GM12878 (cell line): ENCODE results near the gene SLC45A2. TPM values are rescaled to one million over a fixed set of nuclear protein-coding genes. Genes with fewer than 3 reads are reported as not detected.

Experiments used
- ATAC-seq: fragments of 200-7000 bp; cut with Tn5 transposase; 3 replicates; pipeline ENCODE4 v1.9.1; 2020; ENCODE audit warnings: mild to moderate bottlenecking, moderate library complexity
- BruUV-seq: library from RNA; stranded (reverse); fragments of 400-500 nt; replicated peaks from 2 replicates; lab custom pipeline; 2021; lab: Mats Ljungman, UMichigan
- CTCF ChIA-PET: fragments of 300-600 bp; sonication (Branson Sonifier 250); formaldehyde crosslinking; extraction: SDS; loops from one replicate; lab custom pipeline; 2021; ENCODE audit warnings: inconsistent platforms; lab: Yijun Ruan, JAX
- POLR2A ChIA-PET: fragments of 350-600 bp; formaldehyde crosslinking; extraction: SDS; loops from one replicate; lab custom pipeline; 2021; ENCODE audit warnings: inconsistent platforms; lab: Charles Lee
- RAD21 ChIA-PET: fragments of 300-600 bp; sonication (Branson Sonifier 250); formaldehyde crosslinking; loops from one replicate; lab custom pipeline; 2023; ENCODE audit warnings: antibody characterized with exemption; ENCODE audit not compliant: unreplicated experiment; lab: Charles Lee
- SMC1A ChIA-PET: fragments of 300-600 bp; sonication (Branson Sonifier 250); formaldehyde crosslinking; loops from one replicate; lab custom pipeline; 2023; ENCODE audit not compliant: unreplicated experiment, uncharacterized antibody; lab: Charles Lee
- DNase-seq: peaks from one replicate; pipeline ENCODE4 v3.0.0-alpha.2; 2011; ENCODE audit warnings: low read depth, low spot score
- FAIRE-seq: peaks from 3 replicates; lab custom pipeline; 2011; peaks lifted over from hg19 to GRCh38; lab: Jason Lieb, UNC
- H2AFZ ChIP-seq: 2 replicates; pipeline ENCODE4 v1.6.0; 2011; ENCODE audit warnings: low read depth, low read length, control low read depth; ENCODE audit not compliant: control insufficient read depth
- H3K27ac ChIP-seq: 2 replicates; pipeline ENCODE4 v1.5.1; 2011; ENCODE audit warnings: control low read depth; ENCODE audit not compliant: control insufficient read depth, insufficient read depth
- H3K27me3 ChIP-seq, 2 experiments: replicated peaks in 1 of 2; 2 replicates each; pipeline versions ENCODE4 v1.6.0 to v1.6.1; 2011; ENCODE audit warnings: low read length in 1 of 2; ENCODE audit not compliant: control insufficient read depth in 2 of 2, insufficient read depth in 2 of 2
- H3K36me3 ChIP-seq, 2 experiments: 2 replicates each; pipeline ENCODE4 v1.5.1; 2011; ENCODE audit warnings: low read length in 1 of 2; ENCODE audit not compliant: control insufficient read depth in 2 of 2, insufficient read depth in 2 of 2
- H3K4me1 ChIP-seq: 2 replicates; pipeline ENCODE4 v1.6.1; 2011; ENCODE audit warnings: mild to moderate bottlenecking, low read length, moderate library complexity, mixed read lengths; ENCODE audit not compliant: control insufficient read depth, insufficient read depth
- H3K4me2 ChIP-seq: 2 replicates; pipeline ENCODE4 v1.6.0; 2011; ENCODE audit warnings: control low read depth; ENCODE audit not compliant: control insufficient read depth, insufficient read depth
- H3K4me3 ChIP-seq: fragments of 200-600 bp; sonication (generic); 2 replicates; pipeline ENCODE4 v1.5.1; 2016
- H3K79me2 ChIP-seq: 2 replicates; pipeline ENCODE4 v1.6.0; 2011; ENCODE audit warnings: low read length; ENCODE audit not compliant: control insufficient read depth, insufficient read depth
- H3K9ac ChIP-seq: 2 replicates; pipeline ENCODE4 v1.8.0; 2011; ENCODE audit warnings: low read length, control low read depth, mixed read lengths; ENCODE audit not compliant: control insufficient read depth, insufficient read depth
- H3K9me3 ChIP-seq: replicated peaks from 3 replicates; pipeline ENCODE4 v1.5.1; 2011; ENCODE audit warnings: mild to moderate bottlenecking, low read length; ENCODE audit not compliant: control insufficient read depth, insufficient read depth
- H4K20me1 ChIP-seq: 2 replicates; pipeline ENCODE4 v1.6.0; 2011; ENCODE audit not compliant: control insufficient read depth, insufficient read depth
- ATF3 ChIP-seq: IDR thresholded peaks from 2 replicates; pipeline ENCODE4 v1.6.1; 2011; ENCODE audit warnings: low read depth, mild to moderate bottlenecking, low read length, moderate library complexity, borderline replicate concordance; ENCODE audit errors: extremely low read depth
- EP300 ChIP-seq, 2 experiments: fragments of 150-350 bp in 1 of 2; IDR thresholded peaks; 2 replicates each; pipeline ENCODE4 v1.6.1; 2011 to 2012; ENCODE audit warnings: low read depth in 2 of 2, low read length in 2 of 2, borderline replicate concordance in 1 of 2, improper control_type of control experiment in 1 of 2, inconsistent platforms in 1 of 2; ENCODE audit not compliant: control insufficient read depth in 1 of 2
- HDAC2 ChIP-seq: fragments of 200-600 bp; sonication (generic); IDR thresholded peaks from 2 replicates; pipeline ENCODE4 v1.6.1; 2017
- HDAC6 ChIP-seq: fragments of 200-600 bp; sonication (generic); IDR thresholded peaks from one replicate; pipeline ENCODE4 v1.8.0; 2017; ENCODE audit warnings: antibody characterized with exemption; ENCODE audit not compliant: unreplicated experiment
- IKZF2 ChIP-seq, 2 experiments: fragments of 450-650 bp; IDR thresholded peaks; 2 replicates each; pipeline ENCODE4 v1.6.1; 2017; ENCODE audit warnings: mild to moderate bottlenecking in 2 of 2, moderate library complexity in 2 of 2
- MEF2A ChIP-seq: IDR thresholded peaks from 2 replicates; pipeline ENCODE4 v1.6.1; 2011; ENCODE audit warnings: low read depth, mild to moderate bottlenecking, low read length, moderate library complexity; ENCODE audit not compliant: insufficient read depth
- MTA2 ChIP-seq: fragments of 450-650 bp; IDR thresholded peaks from 2 replicates; pipeline ENCODE4 v1.6.1; 2016; ENCODE audit warnings: low read depth, mild to moderate bottlenecking, moderate library complexity
- MYB ChIP-seq: fragments of 150-350 bp; IDR thresholded peaks from 2 replicates; pipeline ENCODE4 v1.6.1; 2014; ENCODE audit warnings: mild to moderate bottlenecking, low read depth, low read length, borderline replicate concordance
- NR2F1 ChIP-seq: fragments of 450-650 bp; conservative IDR thresholded peaks from 2 replicates; pipeline ENCODE4 v1.6.1; 2017; ENCODE audit warnings: mild to moderate bottlenecking
- RELA ChIP-seq: fragments of 450-650 bp; IDR thresholded peaks from 2 replicates; pipeline ENCODE4 v1.8.0; 2014; ENCODE audit warnings: borderline replicate concordance; ENCODE audit not compliant: partially characterized antibody
- SIN3A ChIP-seq: IDR thresholded peaks from 2 replicates; pipeline ENCODE4 v1.6.1; 2012; ENCODE audit warnings: low read depth, low read length, improper control_type of control experiment
- TARDBP ChIP-seq: IDR thresholded peaks from 2 replicates; pipeline ENCODE4 v1.6.1; 2016; ENCODE audit warnings: borderline replicate concordance
- YBX1 ChIP-seq: fragments of 450-650 bp; IDR thresholded peaks from 2 replicates; pipeline ENCODE4 v1.6.1; 2016; ENCODE audit warnings: antibody characterized with exemption
- ZBED1 ChIP-seq: IDR thresholded peaks from 2 replicates; pipeline ENCODE4 v1.6.1; 2016; ENCODE audit warnings: borderline replicate concordance
- ZBTB40 ChIP-seq: fragments of 450-650 bp; IDR thresholded peaks from 2 replicates; pipeline ENCODE4 v1.6.1; 2016; ENCODE audit warnings: mild to moderate bottlenecking, moderate library complexity, borderline replicate concordance
- ZNF207 ChIP-seq: fragments of 450-650 bp; IDR thresholded peaks from 2 replicates; pipeline ENCODE4 v1.6.1; 2014; ENCODE audit warnings: antibody characterized with exemption, mild to moderate bottlenecking, borderline replicate concordance
- ZNF24 ChIP-seq: fragments of 450-650 bp; IDR thresholded peaks from 2 replicates; pipeline ENCODE4 v1.6.1; 2017; ENCODE audit warnings: antibody characterized with exemption, mild to moderate bottlenecking
- ZSCAN29 ChIP-seq: fragments of 450-650 bp; IDR thresholded peaks from 2 replicates; pipeline ENCODE4 v1.6.1; 2017; ENCODE audit warnings: mild to moderate bottlenecking, moderate library complexity
- whole genome bisulfite sequencing: methylation state at CpG from one replicate; pipeline ENCODE4 v1.1.6; 2016; ENCODE audit warnings: low lambda C conversion rate; ENCODE audit not compliant: insufficient replicate concordance, insufficient coverage; ENCODE audit errors: missing lambda C conversion rate; 5-methylcytosine and 5-hydroxymethylcytosine counted together
- in situ Hi-C: fragments of 300-500 bp; cut with MboI; formaldehyde crosslinking; loops from 9 replicates; pipeline ENCODE4 v1.14.3; 2018; ENCODE audit warnings: mixed read lengths
- intact Hi-C: fragments of 100-400 bp; cut with micrococcal nuclease; formaldehyde crosslinking; loops from one replicate; pipeline ENCODE4 v1.14.2; 2022; ENCODE audit not compliant: unreplicated experiment
- polyA plus RNA-seq, 11 experiments: library from polyadenylated mRNA; depleted of rRNA in 4 of 11; unstranded in 6 of 11; stranded (reverse) in 5 of 11; fragments of >200 nt; fragmentation: Nextera tagmentation in 4 of 11; fragmentation: Illumina TruSeq in 1 of 11; extraction: Ambion mirVana in 4 of 11; extraction: Trizol in 1 of 11; gene quantifications; 1 replicate in 1 of 11; 2 replicates in 10 of 11; pipeline versions ENCODE4 v1.2.1 to v1.2.3, GENCODE V29; 2011 to 2016; ENCODE audit warnings: inconsistent platforms in 2 of 11, missing spikeins in 2 of 11, low read depth in 1 of 11
- total RNA-seq, 4 experiments: library from RNA; depleted of rRNA in 3 of 4; stranded (reverse); fragments of >200 nt in 3 of 4; fragmentation: Illumina TruSeq in 1 of 4; extraction: Trizol in 1 of 4; gene quantifications; 2 replicates each; pipeline versions ENCODE4 v1.2.1 to v1.2.3, GENCODE V29; 2013 to 2021

The SLC45A2 gene
- total and polyA plus RNA-seq, 10 of the 15 experiments (the other 5 are each of a cell fraction or from before 2014, with no cell fraction given), result 0.06 to 0.07 TPM; not detected in 8

GRCh38 chr5:34005681-34006080 is 21.2 kb upstream of the SLC45A2 start:
- ChIA-PET CTCF (interaction anchor here (0.9 to 4.9 kb wide), 2 partner anchors 9 to 330 kb away, joined by 3 to 40 read pairs; no protein-coding TSS in a partner anchor), RAD21 (no interaction called here), SMC1A (interaction anchor here (0.6 to 1.6 kb wide), 5 partner anchors 8 to 330 kb away, joined by 3 to 8 read pairs (median 3); no protein-coding TSS in a partner anchor), POLR2A (interaction anchor here (1.7 kb wide), 1 partner anchor 8 kb away, joined by 6 read pairs; no protein-coding TSS in a partner anchor)
- in situ Hi-C loops (loop anchor here (25.0 kb wide), 1 partner anchor 907 kb away; the partner anchor contains the start of genes BRIX1 and RAD1), intact Hi-C loops (loop anchor here (10.0 kb wide), 2 partner anchors 179 to 909 kb away; partner anchors contain the start of genes BRIX1 and RAD1)
- H3K4me1 ChIP-seq, result peaks cover 4% of the 10 kb centered on the region; the same call in 1 of the 2 replicates
- H3K36me3 ChIP-seq, result 0 out of 4 replicates have a peak, but pooled peaks cover 0 to 4% of the 10 kb centered on the region in 2 experiments
- H3K4me3 ChIP-seq, result no peak overlapping the region
- no peaks in the 10 kb centered on the region for H4K20me1 ChIP-seq
- H3K4me2 ChIP-seq, result no peak overlapping the region; the same call in 1 of the 2 replicates
- BruUV-seq, result no TSS peak
- FAIRE-seq, result no peak
- no peak overlapping the region for H3K9ac ChIP-seq
- 85% methylated on average over 4 of the region's 4 CpGs for WGBS
- no peaks in the 10 kb centered on the region for H3K27me3 ChIP-seq
- no peak for ATAC-seq
- H2AFZ ChIP-seq, result no peak overlapping the region
- H3K27ac ChIP-seq, result no peak overlapping the region
- H3K9me3 ChIP-seq, result no peaks in the 10 kb centered on the region
- TF ChIP-seq HDAC6 (no peak), EP300 (IDR thresholded peaks at IDR 0.05; ENCODE audit: borderline replicate concordance in 1 of 2, control insufficient read depth in 1 of 2, low read depth in 2 of 2, low read length in 2 of 2) (no peak), RELA (no peak), ZSCAN29 (no peak), MTA2 (no peak), SIN3A (no peak), MYB (no peak), ZBTB40 (no peak), HDAC2 (no peak), IKZF2 (IDR thresholded peaks at IDR 0.05) (no peak), ZBED1 (no peak), YBX1 (no peak), ATF3 (no peak), MEF2A (no peak), NR2F1 (no peak), ZNF24 (no peak), TARDBP (no peak), ZNF207 (no peak)
- DNase-seq, result no peak
- peaks cover 2% of the 10 kb centered on the region for H3K79me2 ChIP-seq
